Stimulated activated memory B cell treated with anti-CD40 and anti-IgM and Interleukin-4, amounts not matched to agents 10 μg/mL and 1 μg/mL and 100 μg/mL, for 72 hours (primary cell): ENCODE data around the gene CERS2.

Source experiments
- ATAC-seq: fragments of 150-1000 bp; cut with Tn5 transposase; 2 replicates; pipeline ENCODE4 v1.10.0; 2021
- H3K27ac Mint-ChIP-seq: one replicate; pipeline ENCODE4 v1.8.0; 2022; ENCODE audit warnings: mild to moderate bottlenecking, mixed read lengths
- H3K27me3 Mint-ChIP-seq: one replicate; pipeline ENCODE4 v1.8.0; 2022; ENCODE audit warnings: mixed read lengths
- H3K36me3 Mint-ChIP-seq: one replicate; pipeline ENCODE4 v1.8.0; 2022; ENCODE audit warnings: mixed read lengths
- H3K4me1 Mint-ChIP-seq: one replicate; pipeline ENCODE4 v1.8.0; 2022; ENCODE audit warnings: mixed read lengths
- H3K4me3 Mint-ChIP-seq: one replicate; pipeline ENCODE4 v1.8.0; 2022; ENCODE audit warnings: mild to moderate bottlenecking, moderate library complexity, mixed read lengths
- H3K9me3 Mint-ChIP-seq: one replicate; pipeline ENCODE4 v1.8.0; 2022; ENCODE audit warnings: mixed read lengths

The CERS2 gene

DNA sequence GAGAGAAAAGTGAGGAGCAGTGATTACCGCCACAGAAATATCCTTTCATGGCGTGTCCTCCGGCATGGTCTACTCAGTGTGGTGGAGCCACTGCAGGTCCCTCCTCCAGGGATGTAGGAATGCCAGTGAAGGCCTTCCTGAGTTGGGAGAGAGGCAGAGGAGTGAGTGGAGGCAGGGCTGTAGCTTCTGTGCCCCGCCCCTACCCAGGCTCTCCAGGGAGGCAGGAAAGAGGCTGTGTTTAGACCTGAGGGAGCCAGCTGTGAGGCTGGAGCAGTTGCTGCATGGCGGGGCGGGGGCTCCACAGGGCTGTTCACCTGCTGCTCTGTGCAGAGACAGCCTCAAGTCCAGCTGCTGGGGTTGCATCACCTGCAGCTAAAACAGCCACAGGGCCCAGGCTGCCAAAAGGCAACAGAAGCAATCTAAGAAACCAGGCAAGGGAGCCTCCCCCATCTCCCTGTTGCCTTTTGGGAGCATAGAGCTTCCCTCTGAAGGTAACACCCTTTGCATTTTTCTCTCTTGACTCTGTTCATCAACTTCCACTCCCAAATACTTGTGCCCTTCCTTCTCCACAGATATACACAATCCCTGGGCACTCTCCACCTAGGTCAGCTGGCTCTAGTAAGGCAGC lies 6.7 kb upstream of the CERS2 start:
- peaks cover 29% of the 10 kb centered on the region for H3K4me1 Mint-ChIP-seq
- no peak overlapping the region for H3K27ac Mint-ChIP-seq
- H3K27me3 Mint-ChIP-seq: no peaks in the 10 kb centered on the region
- no peak for ATAC-seq
- no peaks in the 10 kb centered on the region for H3K36me3 Mint-ChIP-seq
- no peak overlapping the region for H3K4me3 Mint-ChIP-seq
- H3K9me3 Mint-ChIP-seq: no peaks in the 10 kb centered on the region

DNA sequence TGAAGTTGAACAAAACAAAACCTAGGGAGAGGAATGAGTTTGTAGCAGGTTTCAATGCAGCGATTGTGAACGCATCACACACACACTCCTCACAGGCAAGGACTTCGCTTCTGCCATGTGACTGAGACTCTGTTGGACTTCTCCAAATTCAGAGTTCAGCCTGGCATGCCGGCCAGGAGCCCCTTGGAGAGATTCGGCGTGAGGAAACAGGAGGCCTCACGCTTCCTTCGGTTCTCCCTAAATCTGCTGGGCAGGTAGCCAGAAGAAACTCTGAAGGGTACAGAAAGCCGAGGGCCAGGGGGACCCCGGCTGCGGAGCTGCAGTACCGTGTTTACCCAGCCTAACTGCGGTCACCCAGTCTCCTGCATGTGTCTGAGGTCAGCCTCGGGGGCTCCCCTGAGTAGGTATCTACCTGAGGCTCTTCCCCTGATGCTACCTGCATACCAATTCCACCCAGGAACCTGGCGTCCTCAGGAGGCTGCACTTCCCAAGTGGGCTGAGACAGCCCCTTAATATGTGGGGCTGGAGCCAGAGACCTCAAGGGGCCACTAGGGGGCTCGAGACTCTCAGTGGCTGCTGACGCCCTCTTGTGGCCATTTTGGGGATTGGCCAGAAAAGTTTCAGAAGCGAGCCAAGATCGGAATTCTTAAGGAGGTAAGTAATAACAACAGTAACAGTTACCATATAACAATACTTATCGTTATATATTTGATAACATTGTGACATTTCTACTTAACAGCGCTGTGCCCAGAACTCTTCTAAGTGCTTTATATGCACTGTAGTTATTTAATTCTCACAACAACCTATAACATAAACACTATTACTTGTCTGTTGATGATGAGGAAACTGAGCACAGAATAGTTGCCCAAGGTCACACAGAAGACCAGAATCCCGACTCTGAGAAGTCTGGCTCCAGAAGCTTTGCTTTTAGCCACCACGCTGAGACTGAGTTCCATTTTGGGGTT lies 4.7 kb upstream of the CERS2 start:
- Mint-ChIP-seq H3K9me3 (no peaks in the 10 kb centered on the region), H3K27me3 (no peaks in the 10 kb centered on the region), H3K36me3 (no peaks in the 10 kb centered on the region), H3K4me3 (peak overlapping the region; percentile 73), H3K27ac (peak overlapping the region; percentile 73), H3K4me1 (peaks cover 38% of the 10 kb centered on the region)
- ATAC-seq: peak; percentile 72

DNA sequence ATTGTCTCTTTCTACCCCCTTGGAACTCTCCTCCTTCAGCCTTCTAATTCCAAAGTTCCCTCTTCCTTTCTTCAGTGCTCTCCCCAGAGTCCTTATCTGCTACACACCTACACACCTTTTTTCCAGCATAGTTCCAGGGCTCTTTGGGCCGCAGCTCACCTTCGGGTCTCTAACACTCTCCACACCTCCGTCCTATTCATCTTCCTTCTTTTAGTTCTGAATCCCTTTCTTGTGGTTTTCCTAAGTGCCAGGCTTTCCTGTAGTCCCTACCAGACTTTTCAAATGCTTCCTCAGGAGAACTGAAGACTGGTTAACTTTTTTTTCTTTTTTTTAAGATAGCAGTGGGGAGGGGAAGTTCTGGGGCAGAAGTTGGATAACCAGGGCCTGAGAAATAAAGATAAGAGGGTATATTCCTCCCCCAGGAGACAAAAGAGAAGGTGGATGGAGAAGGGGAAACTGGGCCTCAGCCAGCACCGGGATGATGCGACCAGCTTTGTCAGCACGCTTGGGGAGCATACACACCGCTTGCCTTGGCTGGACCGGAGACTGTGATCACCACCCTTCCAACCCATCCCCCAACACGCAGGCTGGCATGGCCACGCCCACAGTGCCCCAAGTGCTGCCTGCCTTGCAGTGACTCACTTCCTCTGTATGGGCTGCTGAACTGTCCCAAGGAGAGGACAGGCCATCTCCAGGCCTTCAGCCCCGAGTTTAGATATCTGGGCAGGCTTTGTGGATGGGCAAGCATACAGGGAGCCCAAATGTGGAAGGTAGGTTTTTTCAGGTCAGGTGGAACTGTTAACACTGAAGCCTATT lies 2.5 kb upstream of the CERS2 start:
- Mint-ChIP-seq H3K4me1 (peaks cover 56% of the 10 kb centered on the region), H3K9me3 (no peaks in the 10 kb centered on the region), H3K27me3 (no peaks in the 10 kb centered on the region), H3K27ac (peak overlapping the region; percentile 79), H3K36me3 (no peaks in the 10 kb centered on the region), H3K4me3 (peak overlapping the region; percentile 75)
- ATAC-seq: peak; percentile 66

DNA sequence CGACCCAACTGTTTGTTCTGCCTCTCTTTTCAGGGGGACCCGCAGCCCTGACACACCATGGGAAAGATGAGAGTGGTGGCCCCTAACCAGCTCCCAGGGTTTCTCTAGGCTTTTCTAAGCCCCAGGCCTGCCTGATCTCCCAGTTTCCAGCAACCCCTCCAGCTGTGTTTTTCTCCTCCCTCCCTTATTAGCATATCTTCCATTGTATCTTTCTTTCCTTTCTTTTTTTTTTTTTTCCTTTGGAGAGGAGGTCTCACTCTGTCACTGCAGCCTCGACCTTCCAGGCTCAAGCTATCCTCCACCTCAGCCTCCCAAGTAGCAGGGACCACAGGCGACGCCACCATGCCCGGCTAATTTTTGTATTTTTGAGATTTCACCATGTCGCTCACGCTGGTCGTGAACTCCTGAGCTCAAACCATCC lies 1.8 kb upstream of the CERS2 start:
- H3K4me3 Mint-ChIP-seq: peak overlapping the region; percentile 75

DNA sequence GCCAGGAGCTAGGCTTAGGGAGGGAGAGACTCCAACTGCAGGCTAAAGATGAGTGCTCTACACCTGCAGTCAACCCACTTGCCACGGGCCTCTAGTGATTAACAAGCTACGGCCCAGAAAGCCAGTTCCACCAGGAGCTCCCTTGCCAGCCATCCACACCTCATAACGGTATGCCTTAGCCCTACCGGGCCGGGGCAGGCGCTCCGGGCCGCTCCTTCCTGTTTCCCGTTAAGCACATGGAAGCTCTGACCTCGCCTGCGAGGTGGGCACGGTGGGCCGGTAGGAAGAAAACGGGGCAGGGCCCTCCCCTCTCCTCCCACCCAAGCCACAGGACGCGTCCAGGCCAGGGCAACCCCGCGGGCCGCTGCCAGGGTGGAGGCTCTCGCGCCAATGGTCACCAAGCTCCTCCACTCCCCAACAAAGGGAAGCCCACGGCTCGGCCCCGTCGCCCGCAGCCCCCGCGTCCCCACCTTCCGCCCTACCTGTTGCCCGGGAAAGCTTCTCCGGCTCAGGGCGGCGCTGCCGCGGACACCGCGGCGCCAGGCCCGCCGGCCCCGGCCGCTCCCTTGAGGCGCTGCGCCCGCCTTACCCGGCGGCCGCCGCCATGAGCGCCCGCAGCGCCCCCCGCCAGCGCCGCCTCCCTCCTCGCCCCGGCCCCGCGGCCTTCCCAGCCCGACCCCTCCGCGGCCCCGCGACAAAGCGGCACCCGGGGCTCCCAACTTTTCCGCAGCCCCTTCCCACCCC lies 627 bp downstream of the CERS2 start:
- peaks cover 2% of the 10 kb centered on the region for H3K36me3 Mint-ChIP-seq
- peak; percentile 68 for ATAC-seq
- H3K9me3 Mint-ChIP-seq: no peaks in the 10 kb centered on the region
- peak overlapping the region; percentile 82 for H3K27ac Mint-ChIP-seq
- H3K4me3 Mint-ChIP-seq: peak overlapping the region; percentile 86
- H3K27me3 Mint-ChIP-seq: no peaks in the 10 kb centered on the region
- peaks cover 68% of the 10 kb centered on the region for H3K4me1 Mint-ChIP-seq

More for the DNA sequence above, 1.8 kb upstream of the CERS2 start:
- peaks cover 63% of the 10 kb centered on the region for H3K4me1 Mint-ChIP-seq
- no peaks in the 10 kb centered on the region for H3K9me3 Mint-ChIP-seq
- peak overlapping the region; percentile 79 for H3K27ac Mint-ChIP-seq
- no peaks in the 10 kb centered on the region for H3K36me3 Mint-ChIP-seq
- no peak for ATAC-seq
- H3K27me3 Mint-ChIP-seq: no peaks in the 10 kb centered on the region

DNA sequence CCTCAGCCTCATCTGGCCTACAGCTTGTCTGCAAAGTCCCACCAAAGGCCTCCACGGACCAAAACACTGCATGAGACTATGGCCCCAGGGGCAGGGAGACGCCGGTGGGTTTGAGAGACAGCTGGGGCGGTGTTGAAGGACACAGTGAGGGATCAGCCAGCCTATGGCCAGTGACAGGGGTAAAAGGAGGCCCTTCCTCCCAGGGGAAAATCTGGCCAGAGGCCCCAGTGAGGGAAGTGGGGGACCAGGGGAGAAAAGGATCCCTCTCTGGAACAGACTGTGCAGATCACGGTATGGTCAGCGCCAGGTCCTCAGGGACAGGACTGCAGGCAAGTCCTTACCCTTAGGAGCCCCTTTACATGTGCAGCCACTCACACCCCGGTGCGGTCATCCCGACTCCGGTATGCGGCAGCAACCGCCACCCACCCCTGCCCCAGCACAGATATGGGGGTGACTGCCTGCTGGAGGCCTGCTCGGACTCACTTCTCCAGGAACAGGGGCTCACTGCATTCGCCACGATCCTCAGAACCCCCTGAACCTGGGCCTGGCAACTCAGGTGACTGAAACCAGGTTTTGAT lies 1.3 kb downstream of the CERS2 start:
- H3K36me3 Mint-ChIP-seq: peaks cover 8% of the 10 kb centered on the region
- H3K27ac Mint-ChIP-seq: peak overlapping the region; percentile 82
- no peaks in the 10 kb centered on the region for H3K9me3 Mint-ChIP-seq
- no peaks in the 10 kb centered on the region for H3K27me3 Mint-ChIP-seq
- H3K4me3 Mint-ChIP-seq: peak overlapping the region; percentile 86
- peaks cover 62% of the 10 kb centered on the region for H3K4me1 Mint-ChIP-seq
- ATAC-seq: no peak

DNA sequence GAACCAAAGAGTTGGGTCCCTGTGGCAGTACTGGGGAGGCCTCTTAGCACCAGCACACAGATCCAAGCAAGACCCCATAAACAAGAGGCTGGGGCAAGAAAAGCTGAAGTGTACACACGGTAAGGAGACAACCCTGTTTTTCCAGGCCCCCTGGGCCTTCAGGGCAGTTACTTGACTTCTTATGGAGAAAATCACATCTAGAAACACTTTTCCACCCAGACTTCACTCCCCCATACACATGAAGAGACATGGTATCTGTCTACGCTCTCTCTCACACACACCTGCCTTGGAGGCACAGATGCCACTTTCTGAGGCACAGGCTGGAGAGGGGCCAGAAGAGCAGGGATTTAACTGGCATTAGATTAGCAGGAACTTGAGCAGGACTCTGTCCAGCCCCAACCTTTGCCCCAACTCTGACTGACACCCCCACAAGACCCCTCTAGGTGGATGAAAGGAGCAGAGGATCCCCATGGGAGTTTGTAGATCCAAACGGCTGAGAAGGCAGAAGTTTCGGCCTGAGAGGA lies 2.2 kb downstream of the CERS2 start:
- H3K27me3 Mint-ChIP-seq: no peaks in the 10 kb centered on the region
- peaks cover 59% of the 10 kb centered on the region for H3K4me1 Mint-ChIP-seq
- no peak for ATAC-seq
- peaks cover 17% of the 10 kb centered on the region for H3K36me3 Mint-ChIP-seq
- peak overlapping the region; percentile 86 for H3K4me3 Mint-ChIP-seq
- H3K9me3 Mint-ChIP-seq: no peaks in the 10 kb centered on the region
- H3K27ac Mint-ChIP-seq: peak overlapping the region; percentile 82

DNA sequence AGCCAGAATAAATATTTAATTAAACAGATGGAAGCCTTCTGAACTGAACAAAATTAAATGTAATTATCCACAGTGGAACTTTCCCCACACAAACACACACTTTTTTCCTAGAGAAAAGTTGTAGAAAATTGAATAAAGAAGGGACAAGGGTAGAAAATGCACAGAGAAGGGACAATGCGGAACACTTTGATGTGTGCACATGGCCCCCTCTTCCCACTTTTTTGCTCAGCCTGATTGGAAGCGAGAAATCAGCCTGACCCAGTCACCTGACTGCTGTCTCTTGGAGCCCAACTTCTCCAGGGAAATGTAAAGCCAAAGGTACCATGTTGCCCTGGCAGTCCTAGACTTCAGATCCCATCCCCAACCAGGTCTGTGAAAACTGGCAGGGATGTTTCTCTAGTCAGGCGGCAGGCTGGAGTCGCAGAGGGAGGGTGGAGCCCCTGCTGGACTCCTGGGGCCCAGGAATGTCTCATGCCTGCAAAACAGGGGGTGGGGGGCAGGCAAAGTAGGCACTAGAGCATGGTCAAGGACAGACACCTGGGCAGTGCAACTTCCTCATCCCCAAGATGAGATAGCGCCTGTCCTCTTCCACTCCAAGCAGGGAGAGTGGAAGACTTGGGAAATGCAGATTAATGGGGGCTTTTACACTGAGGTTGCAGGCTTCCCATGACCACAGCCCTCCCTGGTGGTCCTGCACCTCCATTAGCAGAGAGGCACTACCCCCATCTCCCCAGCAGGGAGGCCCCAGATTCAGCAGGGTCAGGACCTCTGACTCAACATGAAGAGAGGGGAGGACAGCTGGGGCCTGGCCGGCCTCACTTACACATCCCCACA lies 2.8 kb downstream of the CERS2 start:
- Mint-ChIP-seq H3K27me3 (no peaks in the 10 kb centered on the region), H3K9me3 (no peaks in the 10 kb centered on the region), H3K4me1 (peaks cover 52% of the 10 kb centered on the region), H3K36me3 (peaks cover 21% of the 10 kb centered on the region), H3K4me3 (peak overlapping the region; percentile 86), H3K27ac (peak overlapping the region; percentile 82)
- ATAC-seq: no peak

DNA sequence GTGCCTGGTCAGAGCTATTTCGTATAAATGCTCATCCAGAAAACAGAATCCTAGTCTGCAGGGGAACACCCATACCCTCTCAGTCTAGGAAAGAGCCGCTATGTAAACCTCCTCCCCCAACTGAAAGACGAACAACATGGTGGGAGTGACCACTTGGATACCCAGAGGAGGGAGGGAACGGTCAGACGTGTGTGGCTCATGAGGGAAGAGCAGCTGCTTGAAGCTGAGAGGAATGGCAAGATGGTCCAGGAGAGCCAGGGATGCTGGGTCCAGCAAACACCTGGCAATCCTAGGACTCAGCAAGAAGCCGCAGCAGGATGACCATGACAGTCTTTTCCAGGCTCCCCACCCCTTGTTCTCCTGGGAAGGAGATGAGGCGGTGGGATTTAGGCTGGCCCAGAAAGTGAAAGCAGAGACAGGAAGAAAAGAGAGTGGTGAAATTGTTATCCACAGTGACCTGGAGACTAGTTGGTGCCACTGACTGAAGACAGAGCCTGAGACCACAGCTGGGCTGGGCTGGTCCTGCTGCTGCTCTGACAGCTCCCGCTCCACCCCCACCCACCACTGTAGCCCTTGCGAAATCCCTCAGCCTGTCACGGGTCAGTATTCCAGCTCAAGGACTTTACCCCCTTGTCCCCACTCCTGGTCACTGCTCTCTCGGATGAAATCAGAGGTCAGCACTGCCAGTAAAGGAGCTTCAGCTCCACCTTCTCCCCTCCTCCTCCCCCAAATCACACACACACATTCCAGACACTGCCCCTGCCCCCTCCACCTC lies 3.6 kb downstream of the CERS2 start:
- peaks cover 44% of the 10 kb centered on the region for H3K4me1 Mint-ChIP-seq
- H3K27ac Mint-ChIP-seq: peak overlapping the region; percentile 82
- peaks cover 26% of the 10 kb centered on the region for H3K36me3 Mint-ChIP-seq
- H3K9me3 Mint-ChIP-seq: no peaks in the 10 kb centered on the region
- no peaks in the 10 kb centered on the region for H3K27me3 Mint-ChIP-seq
- H3K4me3 Mint-ChIP-seq: no peak overlapping the region
- ATAC-seq: no peak

DNA sequence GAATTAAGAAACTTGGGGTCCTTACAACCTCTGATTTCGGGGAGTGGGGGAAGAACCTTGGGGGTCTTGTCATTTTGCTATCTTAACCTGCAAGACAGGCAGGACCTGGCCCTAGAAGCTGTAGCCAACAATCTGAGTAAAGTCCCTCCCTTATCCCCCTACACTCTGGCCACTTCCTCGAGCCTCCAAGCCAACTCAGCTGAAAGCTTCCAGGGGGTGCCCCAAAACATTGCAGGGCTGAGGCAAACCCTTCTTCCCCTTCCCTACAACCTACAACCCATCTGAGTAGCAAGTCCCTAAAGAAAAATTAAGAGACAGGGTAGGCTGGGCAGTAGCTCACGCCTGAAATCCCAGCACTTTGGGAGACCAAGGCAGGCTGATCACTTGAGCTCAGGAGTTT lies 5.0 kb downstream of the CERS2 start:
- no peak for ATAC-seq
- Mint-ChIP-seq H3K9me3 (no peaks in the 10 kb centered on the region), H3K36me3 (peaks cover 29% of the 10 kb centered on the region), H3K27me3 (no peaks in the 10 kb centered on the region), H3K4me1 (peaks cover 38% of the 10 kb centered on the region), H3K4me3 (no peak overlapping the region), H3K27ac (no peak overlapping the region)

DNA sequence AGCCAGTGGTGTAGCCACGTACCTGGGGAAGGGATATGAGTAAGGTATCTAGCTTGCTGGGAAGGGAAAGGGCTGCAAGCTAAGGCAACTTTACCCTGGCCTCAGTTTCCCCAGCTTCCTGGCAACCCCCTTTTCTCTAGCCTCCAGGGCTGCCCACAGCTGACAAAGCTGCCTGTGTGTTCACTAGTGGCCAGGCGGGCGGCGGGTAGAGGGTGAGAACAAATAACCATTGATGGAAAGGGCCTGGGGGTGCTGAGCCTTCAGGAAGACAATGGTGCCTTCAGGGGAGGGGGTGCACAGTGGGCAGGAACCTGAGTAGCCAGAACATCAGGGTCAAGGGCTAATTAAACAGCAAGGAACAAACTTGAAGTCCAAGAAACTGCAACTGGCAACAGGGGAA lies 6.1 kb downstream of the CERS2 start:
- no peak overlapping the region for H3K4me3 Mint-ChIP-seq
- no peaks in the 10 kb centered on the region for H3K9me3 Mint-ChIP-seq
- peaks cover 34% of the 10 kb centered on the region for H3K4me1 Mint-ChIP-seq
- H3K27ac Mint-ChIP-seq: no peak overlapping the region
- no peaks in the 10 kb centered on the region for H3K27me3 Mint-ChIP-seq
- no peak for ATAC-seq
- H3K36me3 Mint-ChIP-seq: peaks cover 38% of the 10 kb centered on the region

DNA sequence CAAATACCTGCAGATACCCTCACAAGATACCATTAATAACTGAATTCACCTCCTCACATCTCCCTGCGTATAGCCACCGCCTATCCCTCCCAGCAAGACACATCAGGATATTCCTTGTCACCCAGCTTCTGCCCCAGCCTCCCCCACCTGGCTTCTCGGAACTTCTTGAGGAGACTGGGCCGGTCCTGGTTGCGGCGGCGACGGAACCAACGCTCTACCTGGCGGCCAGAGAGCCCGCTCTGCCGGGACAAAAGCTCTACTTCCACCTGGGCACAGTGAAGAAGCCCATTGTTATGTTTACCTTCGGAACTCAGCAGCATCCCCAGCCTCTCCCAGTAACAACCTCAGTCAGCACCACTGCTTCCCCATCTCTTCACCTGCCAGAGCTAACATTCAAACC lies 6.7 kb downstream of the CERS2 start:
- Mint-ChIP-seq H3K4me3 (no peak overlapping the region), H3K4me1 (peaks cover 28% of the 10 kb centered on the region), H3K36me3 (peaks cover 42% of the 10 kb centered on the region), H3K9me3 (no peaks in the 10 kb centered on the region), H3K27me3 (no peaks in the 10 kb centered on the region), H3K27ac (no peak overlapping the region)
- no peak for ATAC-seq

DNA sequence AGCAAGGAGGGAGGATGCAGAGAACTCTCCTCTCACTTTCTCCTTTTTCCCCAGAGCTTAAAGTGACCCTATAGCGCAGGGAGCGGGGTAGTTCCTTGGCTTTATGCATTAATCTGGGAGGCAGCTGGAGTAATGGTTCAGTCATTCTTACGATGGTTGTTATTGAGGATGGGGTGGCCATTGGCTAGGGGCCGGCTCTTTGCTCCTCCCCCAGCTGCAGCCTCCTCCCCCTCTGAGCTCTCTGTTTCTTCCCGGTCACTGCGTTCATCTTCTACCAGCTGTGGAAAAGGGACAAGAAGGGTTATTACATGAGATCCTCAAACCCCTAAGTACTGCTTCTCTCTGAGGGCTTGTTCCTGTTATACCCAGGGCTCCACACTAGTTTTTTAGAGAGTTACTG lies 8.6 kb downstream of the CERS2 start:
- H3K27me3 Mint-ChIP-seq: no peaks in the 10 kb centered on the region
- no peak overlapping the region for H3K4me3 Mint-ChIP-seq
- ATAC-seq: no peak
- H3K27ac Mint-ChIP-seq: no peak overlapping the region
- peaks cover 50% of the 10 kb centered on the region for H3K36me3 Mint-ChIP-seq
- H3K4me1 Mint-ChIP-seq: peaks cover 9% of the 10 kb centered on the region
- H3K9me3 Mint-ChIP-seq: no peaks in the 10 kb centered on the region
